Mesothelial cell of epicardium (in vitro differentiated cells): ENCODE data around the gene CBX4. TPM values are rescaled to one million over a fixed set of nuclear protein-coding genes. Genes with fewer than 3 reads are reported as not detected.

Experiments used
- DNase-seq, 2 experiments: peaks; one replicate each; pipeline ENCODE4 v3.0.0; 2021; ENCODE audit warnings: low spot score in 2 of 2; ENCODE audit not compliant: unreplicated experiment in 2 of 2
- H3K27ac Mint-ChIP-seq: 2 replicates; pipeline ENCODE4 v1.8.0; 2021; ENCODE audit warnings: mixed read lengths
- H3K27me3 Mint-ChIP-seq: 2 replicates; pipeline ENCODE4 v1.8.0; 2021; ENCODE audit warnings: low read depth, mixed read lengths
- H3K36me3 Mint-ChIP-seq: 2 replicates; pipeline ENCODE4 v1.8.0; 2021; ENCODE audit warnings: mixed read lengths
- H3K4me1 Mint-ChIP-seq: 2 replicates; pipeline ENCODE4 v1.8.0; 2021; ENCODE audit warnings: mixed read lengths
- H3K4me3 Mint-ChIP-seq: 2 replicates; pipeline ENCODE4 v1.8.0; 2021; ENCODE audit warnings: mild to moderate bottlenecking, moderate library complexity, mixed read lengths
- H3K9me3 Mint-ChIP-seq: 2 replicates; pipeline ENCODE4 v1.8.0; 2021; ENCODE audit warnings: mixed read lengths
- CTCF ChIP-seq: fragments of 200-600 bp; sonication (generic); IDR thresholded peaks from one replicate; pipeline ENCODE4 v1.5.0; 2021; ENCODE audit warnings: antibody characterized with exemption; ENCODE audit not compliant: unreplicated experiment
- total RNA-seq: library from RNA; stranded (reverse); gene quantifications from 3 replicates; pipeline ENCODE4 v1.2.1, GENCODE V29; 2021

CBX4 gene
- total RNA-seq, 1 donor from 2014 or later = 32.1 TPM

- no peak overlapping the region for H3K4me3 Mint-ChIP-seq
- no peak for TF ChIP-seq CTCF
- no peaks in the 10 kb centered on the region for H3K9me3 Mint-ChIP-seq
- no peak for DNase-seq
- peaks cover 16% of the 10 kb centered on the region for H3K4me1 Mint-ChIP-seq
- H3K27me3 Mint-ChIP-seq = peaks cover 26% of the 10 kb centered on the region
- no peak overlapping the region for H3K27ac Mint-ChIP-seq
- H3K36me3 Mint-ChIP-seq = no peaks in the 10 kb centered on the region
Observed at GRCh38 chr17:79862771-79863440, 23.7 kb upstream of the CBX4 start.

DNA sequence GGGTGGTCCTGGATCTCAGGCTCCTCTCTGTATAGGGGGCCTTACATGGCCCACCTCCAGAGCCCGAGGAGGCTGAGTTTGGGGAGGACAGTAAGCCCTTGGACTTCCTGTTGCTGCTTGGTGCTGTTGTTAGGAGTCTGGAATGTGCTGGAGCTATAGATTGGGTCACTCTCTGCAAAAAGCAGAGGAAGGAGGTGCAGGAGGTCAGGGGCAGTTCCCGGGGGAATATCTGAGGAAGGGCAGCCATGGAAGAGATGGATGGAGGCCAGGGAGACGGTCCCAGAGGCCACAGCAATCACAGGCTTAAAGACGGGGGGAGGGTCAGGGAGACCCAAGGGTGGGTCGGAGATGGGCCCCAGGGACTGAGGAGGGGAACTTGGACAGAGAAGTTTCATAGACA is 23.0 kb upstream of the CBX4 start:
- H3K4me1 Mint-ChIP-seq = peaks cover 16% of the 10 kb centered on the region
- no peak overlapping the region for H3K4me3 Mint-ChIP-seq
- no peak for TF ChIP-seq CTCF
- peaks cover 26% of the 10 kb centered on the region for H3K27me3 Mint-ChIP-seq
- no peaks in the 10 kb centered on the region for H3K9me3 Mint-ChIP-seq
- no peak overlapping the region for H3K27ac Mint-ChIP-seq
- no peak for DNase-seq
- H3K36me3 Mint-ChIP-seq = no peaks in the 10 kb centered on the region

DNA sequence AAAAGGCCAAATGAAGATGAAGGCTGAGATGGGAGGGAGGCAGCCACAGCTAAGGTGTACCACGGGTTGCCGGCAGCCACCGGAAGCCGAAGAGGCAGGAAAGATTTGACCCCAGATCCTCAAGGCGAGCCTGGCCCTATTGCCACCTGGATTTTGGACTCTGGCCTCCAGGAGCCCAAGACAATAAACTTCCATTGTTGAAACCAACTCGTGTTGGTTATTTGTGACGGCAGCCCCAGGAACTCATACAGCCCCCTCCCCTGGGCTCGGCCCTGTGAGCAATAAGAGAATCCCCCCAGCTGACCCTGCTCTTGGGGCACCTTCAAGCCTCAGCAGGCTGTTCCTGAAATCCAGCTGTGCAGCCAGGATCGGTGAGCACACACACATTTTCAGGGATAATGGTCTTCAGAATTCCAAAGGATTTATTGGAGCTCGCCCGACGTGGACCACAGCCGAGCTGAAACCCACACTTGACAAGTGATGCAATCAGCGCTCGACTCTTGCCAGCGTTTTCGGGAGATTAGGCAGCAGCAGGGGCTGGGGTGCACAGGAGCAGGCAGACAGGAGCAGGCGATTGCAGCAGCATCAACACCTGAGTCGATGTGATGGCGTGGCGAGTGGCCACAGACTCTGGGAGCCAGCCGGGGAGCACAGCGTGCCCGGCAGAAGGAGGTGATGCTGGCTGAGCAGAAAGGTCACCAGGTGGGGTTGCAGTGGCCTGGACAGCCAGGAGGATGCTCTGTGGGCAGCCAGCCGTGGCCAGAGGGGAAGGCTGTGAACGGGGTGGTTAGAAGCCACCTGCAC is 22.4 kb upstream of the CBX4 start:
- no peak overlapping the region for H3K4me3 Mint-ChIP-seq
- H3K9me3 Mint-ChIP-seq = no peaks in the 10 kb centered on the region
- H3K4me1 Mint-ChIP-seq = peaks cover 17% of the 10 kb centered on the region
- DNase-seq = no peak
- no peak overlapping the region for H3K27ac Mint-ChIP-seq
- H3K36me3 Mint-ChIP-seq = no peaks in the 10 kb centered on the region
- peaks cover 26% of the 10 kb centered on the region for H3K27me3 Mint-ChIP-seq
- no peak for TF ChIP-seq CTCF

DNA sequence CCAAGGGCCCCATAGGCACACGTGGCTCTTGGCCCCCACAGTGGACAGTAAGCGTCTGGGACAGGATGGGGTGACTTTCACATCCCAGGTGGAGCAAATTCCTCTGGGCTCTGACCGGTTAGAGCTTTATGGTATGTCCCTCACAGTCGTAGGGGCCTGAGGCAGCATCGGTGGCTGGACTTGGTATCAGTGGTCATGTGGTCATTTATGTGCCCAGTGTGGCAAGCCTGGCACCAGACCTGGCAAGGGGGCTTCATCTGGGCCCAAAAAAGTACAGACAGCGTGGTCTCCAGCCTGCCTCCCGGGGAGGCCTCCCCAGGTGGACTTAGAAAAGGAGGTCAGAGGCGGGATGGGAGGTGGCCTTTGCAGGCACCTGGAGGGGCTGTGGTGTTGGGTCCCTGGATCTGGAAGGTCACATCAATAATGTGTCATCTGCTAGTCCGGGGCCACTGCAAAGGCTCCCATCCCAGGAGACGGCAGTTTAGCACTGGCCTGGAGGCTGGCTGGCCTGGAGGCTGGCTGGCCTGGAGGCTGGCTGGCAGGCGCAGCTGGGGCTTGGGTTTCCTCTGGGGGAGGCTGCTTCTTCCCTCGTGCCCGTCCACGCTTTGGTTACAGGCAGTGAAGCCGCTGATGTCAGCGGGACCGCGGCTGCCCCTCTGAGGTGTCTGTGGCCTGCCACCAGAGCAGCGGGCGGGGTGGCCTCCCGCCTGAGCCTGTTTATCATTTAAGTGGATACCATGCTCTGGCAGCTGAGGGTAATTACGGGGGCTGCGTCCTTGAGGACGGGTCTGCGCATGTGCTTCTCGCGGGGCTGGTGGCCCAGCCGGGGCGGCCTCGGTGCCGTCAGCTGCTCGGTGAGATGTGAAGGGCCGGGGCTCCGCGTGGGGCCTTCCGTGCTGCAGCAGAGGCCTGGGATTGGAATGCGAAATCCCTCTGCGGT is 20.7 kb upstream of the CBX4 start:
- H3K4me1 Mint-ChIP-seq = peaks cover 17% of the 10 kb centered on the region
- DNase-seq = no peak
- no peaks in the 10 kb centered on the region for H3K36me3 Mint-ChIP-seq
- no peak for TF ChIP-seq CTCF
- H3K27ac Mint-ChIP-seq = no peak overlapping the region
- H3K4me3 Mint-ChIP-seq = no peak overlapping the region
- peaks cover 17% of the 10 kb centered on the region for H3K27me3 Mint-ChIP-seq
- H3K9me3 Mint-ChIP-seq = no peaks in the 10 kb centered on the region

GRCh38 chr17:79857095-79857494 is 17.9 kb upstream of the CBX4 start:
- no peak for TF ChIP-seq CTCF
- Mint-ChIP-seq H3K27me3 (peaks cover 8% of the 10 kb centered on the region), H3K9me3 (no peaks in the 10 kb centered on the region), H3K27ac (no peak overlapping the region), H3K4me1 (peaks cover 18% of the 10 kb centered on the region), H3K36me3 (no peaks in the 10 kb centered on the region), H3K4me3 (no peak overlapping the region)
- DNase-seq = no peak
